ENCODE measurements around the gene OSBPL7.

DNA sequence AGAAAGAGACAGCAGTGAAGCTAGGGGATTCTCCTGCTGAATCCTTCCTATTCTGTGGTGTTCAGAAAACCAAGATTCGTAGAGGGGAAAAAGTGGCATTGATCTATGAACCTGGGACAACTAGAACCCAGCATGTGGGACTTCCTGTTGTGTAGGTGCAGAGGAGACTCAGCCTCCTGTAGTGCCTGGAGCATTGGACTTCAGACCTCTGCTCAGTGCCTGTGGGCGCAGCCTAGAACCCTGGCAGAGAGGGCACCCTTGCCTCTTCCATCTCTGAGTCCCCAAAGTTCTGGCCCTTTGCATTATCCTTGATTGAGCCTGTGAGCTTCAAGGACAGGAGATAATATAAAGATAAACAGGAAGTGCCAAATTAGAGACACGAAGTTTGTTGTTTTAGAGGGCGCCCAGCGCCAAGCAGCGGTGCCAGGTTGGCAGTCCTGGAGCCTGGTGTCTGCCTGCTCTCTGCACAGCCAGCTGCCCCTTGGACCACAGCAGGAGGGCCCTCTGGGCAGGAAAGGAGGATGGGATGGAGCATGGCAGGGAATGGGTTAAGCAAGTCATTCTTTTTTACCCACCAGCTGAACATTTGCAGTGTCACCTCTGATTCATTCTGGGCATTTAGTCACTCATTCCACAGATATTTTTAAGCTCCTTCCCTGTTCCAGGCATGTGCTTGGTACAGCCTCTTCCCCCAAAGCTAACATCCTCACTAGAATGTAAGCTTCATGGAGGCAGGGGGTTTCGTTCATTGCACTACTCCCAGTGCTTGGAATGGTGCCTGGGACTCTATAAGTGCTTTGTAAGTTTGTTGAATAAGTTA lies 41.2 kb upstream of the OSBPL7 start:
- TF ChIP-seq POLR2AphosphoS5 (IDR thresholded peaks at IDR 0.05; ENCODE audit: borderline replicate concordance, low read depth, low read length) (no peak), FOXP2 (optimal IDR thresholded peaks at IDR 0.05; ENCODE audit: control extremely low read depth, extremely low read length, insufficient read depth) (no peak), EZH2 (IDR thresholded peaks at IDR 0.05) (no peak)

Data from SK-N-MC (cell line).